ENCODE results near the gene IRS2. TPM values are rescaled to one million over a fixed set of nuclear protein-coding genes. Genes with fewer than 3 reads are reported as not detected.
A peak's percentile ranks its signal among the peaks of the same experiment; 100 is the strongest.
"Not testable (repeated sequence)": the region's sequence is repeated elsewhere in the genome, so short reads cannot be mapped to it uniquely, and the experiment has no call there.

Gene IRS2
- total RNA-seq, 5 donors from 2014 or later (not counting 1 experiment from before 2014, with no cell fraction given) = 22.1 to 95.7 (median 25.7) TPM

- H3K27ac Mint-ChIP-seq; H3K36me3 Mint-ChIP-seq; DNase-seq; H3K9me3 Mint-ChIP-seq; H3K36me3 ChIP-seq (ENCODE audit: control insufficient read depth in 2 of 2, extremely low read depth in 1 of 2, insufficient read depth in 1 of 2, low read length in 1 of 2); H3K4me3 ChIP-seq (ENCODE audit: control insufficient read depth in 1 of 2, extremely low read depth in 1 of 2, low read length in 1 of 2); H3K27ac ChIP-seq (ENCODE audit: low read length); POLR2A ChIA-PET; CTCF ChIA-PET; ATAC-seq (replicated peaks in 1 of 4); H3K9me3 ChIP-seq: not testable (repeated sequence)
- peaks cover 0 to 18% of the 10 kb centered on the region in 2 experiments for H3K27me3 ChIP-seq (replicated peaks in 1 of 2; ENCODE audit: control insufficient read depth in 2 of 2, extremely low read depth in 1 of 2, insufficient read depth in 2 of 2, low read length in 1 of 2)
- H3K4me1 ChIP-seq (ENCODE audit: control insufficient read depth in 1 of 2, extremely low read depth in 1 of 2, insufficient read depth in 2 of 2, low read length in 2 of 2) = peaks cover 0 to 13% of the 10 kb centered on the region in 2 experiments
- WGBS (ENCODE audit: insufficient coverage) = 92% methylated on average over 35 of the region's 50 CpGs
- peaks cover 6 to 19% of the 10 kb centered on the region in 2 donors for H3K27me3 Mint-ChIP-seq
- H3K4me1 Mint-ChIP-seq = peaks cover 4 to 22% (median 7%) of the 10 kb centered on the region in 3 donors
- peak overlapping the region in 1 of 3 donors; percentile 72 for H3K4me3 Mint-ChIP-seq
Observed at GRCh38 chr13:109732470-109733170, 53.8 kb downstream of the IRS2 start.

- H3K9me3 Mint-ChIP-seq = no peaks in the 10 kb centered on the region
- H3K4me1 Mint-ChIP-seq = peaks cover 0 to 22% (median 4%) of the 10 kb centered on the region in 3 donors
- H3K36me3 ChIP-seq (ENCODE audit: control insufficient read depth in 2 of 2, extremely low read depth in 1 of 2, insufficient read depth in 1 of 2, low read length in 1 of 2) = no peaks in the 10 kb centered on the region
- no peaks in the 10 kb centered on the region for H3K9me3 ChIP-seq
- CTCF ChIA-PET = no interaction called here
- peaks cover 0 to 20% of the 10 kb centered on the region in 2 experiments for H3K27me3 ChIP-seq (replicated peaks in 1 of 2; ENCODE audit: control insufficient read depth in 2 of 2, extremely low read depth in 1 of 2, insufficient read depth in 2 of 2, low read length in 1 of 2)
- H3K4me3 ChIP-seq (ENCODE audit: control insufficient read depth in 1 of 2, extremely low read depth in 1 of 2, low read length in 1 of 2) = no peak overlapping the region
- no peak for DNase-seq
- H3K27ac Mint-ChIP-seq = no peak overlapping the region
- no peak for ATAC-seq (replicated peaks in 1 of 4)
- WGBS (ENCODE audit: insufficient coverage) = 69% methylated on average over 8 of the region's 13 CpGs
- POLR2A ChIA-PET = no interaction called here
- H3K27ac ChIP-seq (ENCODE audit: low read length) = no peak overlapping the region
- no peak overlapping the region for H3K4me3 Mint-ChIP-seq
- no peaks in the 10 kb centered on the region for H3K36me3 Mint-ChIP-seq
- H3K4me1 ChIP-seq (ENCODE audit: control insufficient read depth in 1 of 2, extremely low read depth in 1 of 2, insufficient read depth in 2 of 2, low read length in 2 of 2) = peaks cover 0 to 13% of the 10 kb centered on the region in 2 experiments
- peaks cover 6 to 24% of the 10 kb centered on the region in 2 donors for H3K27me3 Mint-ChIP-seq
Observed at GRCh38 chr13:109730812-109731335, 55.5 kb downstream of the IRS2 start.

- Mint-ChIP-seq H3K27ac (no peak overlapping the region), H3K36me3 (no peaks in the 10 kb centered on the region), H3K4me1 (peaks cover 0 to 22% (median 4%) of the 10 kb centered on the region in 3 donors), H3K27me3 (peaks cover 6 to 24% of the 10 kb centered on the region in 2 donors), H3K9me3 (no peaks in the 10 kb centered on the region), H3K4me3 (no peak overlapping the region)
- no peak for ATAC-seq (replicated peaks in 1 of 4)
- DNase-seq = no peak
- Histone ChIP-seq H3K4me3 (ENCODE audit: control insufficient read depth in 1 of 2, extremely low read depth in 1 of 2, low read length in 1 of 2) (no peak overlapping the region), H3K27me3 (replicated peaks in 1 of 2; ENCODE audit: control insufficient read depth in 2 of 2, extremely low read depth in 1 of 2, insufficient read depth in 2 of 2, low read length in 1 of 2) (peaks cover 0 to 20% of the 10 kb centered on the region in 2 experiments), H3K4me1 (ENCODE audit: control insufficient read depth in 1 of 2, extremely low read depth in 1 of 2, insufficient read depth in 2 of 2, low read length in 2 of 2) (peaks cover 0 to 13% of the 10 kb centered on the region in 2 experiments), H3K9me3 (no peaks in the 10 kb centered on the region), H3K36me3 (ENCODE audit: control insufficient read depth in 2 of 2, extremely low read depth in 1 of 2, insufficient read depth in 1 of 2, low read length in 1 of 2) (no peaks in the 10 kb centered on the region), H3K27ac (ENCODE audit: low read length) (no peak overlapping the region)
- CTCF ChIA-PET = no interaction called here
- POLR2A ChIA-PET = no interaction called here
- WGBS (ENCODE audit: insufficient coverage) = 84% methylated on average over 15 of the region's 17 CpGs
Observed at GRCh38 chr13:109728791-109729731, 57.3 kb downstream of the IRS2 start.

- Mint-ChIP-seq H3K36me3 (no peaks in the 10 kb centered on the region), H3K4me3 (no peak overlapping the region), H3K27me3 (peaks cover 6 to 24% of the 10 kb centered on the region in 2 donors), H3K4me1 (peaks cover 0 to 14% (median 4%) of the 10 kb centered on the region in 3 donors), H3K27ac (no peak overlapping the region), H3K9me3 (no peaks in the 10 kb centered on the region)
- no peaks in the 10 kb centered on the region for H3K36me3 ChIP-seq (ENCODE audit: control insufficient read depth in 2 of 2, extremely low read depth in 1 of 2, insufficient read depth in 1 of 2, low read length in 1 of 2)
- H3K9me3 ChIP-seq = no peaks in the 10 kb centered on the region
- DNase-seq = no peak
- peaks cover 0 to 16% of the 10 kb centered on the region in 2 experiments for H3K27me3 ChIP-seq (replicated peaks in 1 of 2; ENCODE audit: control insufficient read depth in 2 of 2, extremely low read depth in 1 of 2, insufficient read depth in 2 of 2, low read length in 1 of 2)
- ChIA-PET POLR2A (no interaction called here), CTCF (no interaction called here)
- peaks cover 0 to 5% of the 10 kb centered on the region in 2 experiments for H3K4me1 ChIP-seq (ENCODE audit: control insufficient read depth in 1 of 2, extremely low read depth in 1 of 2, insufficient read depth in 2 of 2, low read length in 2 of 2)
- H3K4me3 ChIP-seq (ENCODE audit: control insufficient read depth in 1 of 2, extremely low read depth in 1 of 2, low read length in 1 of 2) = no peak overlapping the region
- no peak overlapping the region for H3K27ac ChIP-seq (ENCODE audit: low read length)
- WGBS (ENCODE audit: insufficient coverage) = 81% methylated on average over 9 of the region's 10 CpGs
- no peak for ATAC-seq (replicated peaks in 1 of 4)
Observed at GRCh38 chr13:109728061-109728460, 58.3 kb downstream of the IRS2 start.

GRCh38 chr13:109727251-109727650, 59.1 kb downstream of the IRS2 start:
- CTCF ChIA-PET = no interaction called here
- no peak for ATAC-seq (replicated peaks in 1 of 4)
- H3K27me3 ChIP-seq (replicated peaks in 1 of 2; ENCODE audit: control insufficient read depth in 2 of 2, extremely low read depth in 1 of 2, insufficient read depth in 2 of 2, low read length in 1 of 2) = peaks cover 0 to 18% of the 10 kb centered on the region in 2 experiments
- Mint-ChIP-seq H3K4me1 (peaks cover 0 to 14% (median 4%) of the 10 kb centered on the region in 3 donors), H3K4me3 (no peak overlapping the region), H3K27me3 (peaks cover 6 to 24% of the 10 kb centered on the region in 2 donors), H3K9me3 (no peaks in the 10 kb centered on the region), H3K36me3 (no peaks in the 10 kb centered on the region), H3K27ac (no peak overlapping the region)
- WGBS (ENCODE audit: insufficient coverage) = 91% methylated on average over 5 of the region's 5 CpGs
- no peaks in the 10 kb centered on the region for H3K9me3 ChIP-seq
- POLR2A ChIA-PET = interaction anchor here in 1 of 2 donors (0.6 kb wide), 1 partner anchor 17 kb away, joined by 3 read pairs; no protein-coding TSS in a partner anchor
- H3K27ac ChIP-seq (ENCODE audit: low read length) = no peak overlapping the region
- H3K36me3 ChIP-seq (ENCODE audit: control insufficient read depth in 2 of 2, extremely low read depth in 1 of 2, insufficient read depth in 1 of 2, low read length in 1 of 2) = no peaks in the 10 kb centered on the region
- peaks cover 0 to 5% of the 10 kb centered on the region in 2 experiments for H3K4me1 ChIP-seq (ENCODE audit: control insufficient read depth in 1 of 2, extremely low read depth in 1 of 2, insufficient read depth in 2 of 2, low read length in 2 of 2)
- H3K4me3 ChIP-seq (ENCODE audit: control insufficient read depth in 1 of 2, extremely low read depth in 1 of 2, low read length in 1 of 2) = no peak overlapping the region
- DNase-seq = no peak

- no peaks in the 10 kb centered on the region for H3K9me3 Mint-ChIP-seq
- H3K4me3 Mint-ChIP-seq = no peak overlapping the region
- H3K27ac Mint-ChIP-seq = no peak overlapping the region
- DNase-seq (no peak), ATAC-seq (replicated peaks in 1 of 4) (no peak)
- WGBS (ENCODE audit: insufficient coverage) = 88% methylated on average over 6 of the region's 7 CpGs
- POLR2A ChIA-PET = no interaction called here
- no peaks in the 10 kb centered on the region for H3K36me3 Mint-ChIP-seq
- peaks cover 6 to 24% of the 10 kb centered on the region in 2 donors for H3K27me3 Mint-ChIP-seq
- peaks cover 0 to 4% (median 0%) of the 10 kb centered on the region in 3 donors for H3K4me1 Mint-ChIP-seq
- Histone ChIP-seq H3K27ac (ENCODE audit: low read length) (no peak overlapping the region), H3K9me3 (no peaks in the 10 kb centered on the region), H3K27me3 (replicated peaks in 1 of 2; ENCODE audit: control insufficient read depth in 2 of 2, extremely low read depth in 1 of 2, insufficient read depth in 2 of 2, low read length in 1 of 2) (peaks cover 0 to 14% of the 10 kb centered on the region in 2 experiments), H3K4me1 (ENCODE audit: control insufficient read depth in 1 of 2, extremely low read depth in 1 of 2, insufficient read depth in 2 of 2, low read length in 2 of 2) (no peaks in the 10 kb centered on the region), H3K4me3 (ENCODE audit: control insufficient read depth in 1 of 2, extremely low read depth in 1 of 2, low read length in 1 of 2) (no peak overlapping the region), H3K36me3 (ENCODE audit: control insufficient read depth in 2 of 2, extremely low read depth in 1 of 2, insufficient read depth in 1 of 2, low read length in 1 of 2) (no peaks in the 10 kb centered on the region)
- CTCF ChIA-PET = no interaction called here
Observed at GRCh38 chr13:109725995-109726637, 60.3 kb downstream of the IRS2 start.

All from T-cell (primary cell).